Thyroid gland (tissue), 4 donors: ENCODE data around the gene MAP3K5.

Experiments
- CTCF ChIP-seq, 6 experiments: fragments of 200-600 bp in 3 of 6; fragments of 450-650 bp in 3 of 6; sonication (generic) in 3 of 6; IDR thresholded peaks; one replicate each; pipeline ENCODE4 v1.5.1; 2016 to 2019; ENCODE audit warnings: antibody characterized with exemption in 6 of 6, mild to moderate bottlenecking in 2 of 6, inconsistent platforms in 1 of 6, moderate library complexity in 1 of 6
- POLR2A ChIP-seq, 2 donors: fragments of 450-650 bp; IDR thresholded peaks; one replicate each; pipeline ENCODE4 v1.6.1; 2017; ENCODE audit warnings: antibody characterized with exemption in 2 of 2, mild to moderate bottlenecking in 2 of 2, moderate library complexity in 1 of 2

- no peak for TF ChIP-seq CTCF (IDR thresholded peaks at IDR 0.05)
- TF ChIP-seq POLR2A (IDR thresholded peaks at IDR 0.05): no peak
Observed at GRCh38 chr6:136669299-136669699, 123.0 kb downstream of the MAP3K5 start.
